Cardiac muscle cell (in vitro differentiated cells and primary cell): ENCODE results near the gene CHST12. TPM values are rescaled to one million over a fixed set of nuclear protein-coding genes. Genes with fewer than 3 reads are reported as not detected.

Experiments used
- DNase-seq, 2 donors: peaks; one replicate each; pipeline versions ENCODE4 v3.0.0 to v3.0.0-alpha.2; 2010 to 2017; ENCODE audit warnings: low read depth in 1 of 2, low spot score in 1 of 2
- H3K27ac ChIP-seq: fragments of 200-600 bp; sonication (generic); 2 replicates; pipeline ENCODE4 v1.5.1; 2016
- H3K27me3 ChIP-seq: fragments of 200-600 bp; sonication (generic); 2 replicates; pipeline ENCODE4 v1.6.0; 2016; ENCODE audit warnings: control low read depth
- H3K36me3 ChIP-seq: fragments of 200-600 bp; sonication (generic); 2 replicates; pipeline ENCODE4 v1.5.1; 2016; ENCODE audit warnings: control low read depth
- H3K4me1 ChIP-seq: fragments of 200-600 bp; sonication (generic); 2 replicates; pipeline ENCODE4 v1.8.1; 2017; ENCODE audit warnings: low read depth, mild to moderate bottlenecking, mixed run types
- H3K4me3 ChIP-seq: fragments of 200-600 bp; sonication (generic); 2 replicates; pipeline ENCODE4 v1.5.1; 2016; ENCODE audit warnings: mild to moderate bottlenecking
- H3K9me3 ChIP-seq: fragments of 200-600 bp; sonication (generic); 2 replicates; pipeline ENCODE4 v1.5.1; 2017; ENCODE audit warnings: low read depth, mild to moderate bottlenecking, control low read depth
- polyA plus RNA-seq: library from polyadenylated mRNA; unstranded; fragments of >200 nt; fragmentation: Nextera tagmentation; extraction: Ambion mirVana; gene quantifications from 2 replicates; pipeline ENCODE4 v1.2.1, GENCODE V29; 2016
- total RNA-seq: library from RNA; depleted of rRNA; stranded (reverse); fragments of >200 nt; gene quantifications from 2 replicates; pipeline ENCODE4 v1.2.3, GENCODE V29; 2016
- TF ChIP-seq, protein P1 (sequence below): IDR thresholded peaks from 2 replicates; pipeline ENCODE4 v1.5.1; 2012; ENCODE audit warnings: low read depth, mild to moderate bottlenecking, low read length

CHST12 gene
- total and polyA plus RNA-seq, 2 experiments from 2014 or later = 25.6 to 26.8 TPM

- no peak for DNase-seq
- Histone ChIP-seq H3K4me3 (no peak overlapping the region), H3K27ac (no peak overlapping the region), H3K27me3 (no peaks in the 10 kb centered on the region), H3K4me1 (no peaks in the 10 kb centered on the region), H3K9me3 (no peaks in the 10 kb centered on the region), H3K36me3 (no peaks in the 10 kb centered on the region)
- TF ChIP-seq, protein P1, sequence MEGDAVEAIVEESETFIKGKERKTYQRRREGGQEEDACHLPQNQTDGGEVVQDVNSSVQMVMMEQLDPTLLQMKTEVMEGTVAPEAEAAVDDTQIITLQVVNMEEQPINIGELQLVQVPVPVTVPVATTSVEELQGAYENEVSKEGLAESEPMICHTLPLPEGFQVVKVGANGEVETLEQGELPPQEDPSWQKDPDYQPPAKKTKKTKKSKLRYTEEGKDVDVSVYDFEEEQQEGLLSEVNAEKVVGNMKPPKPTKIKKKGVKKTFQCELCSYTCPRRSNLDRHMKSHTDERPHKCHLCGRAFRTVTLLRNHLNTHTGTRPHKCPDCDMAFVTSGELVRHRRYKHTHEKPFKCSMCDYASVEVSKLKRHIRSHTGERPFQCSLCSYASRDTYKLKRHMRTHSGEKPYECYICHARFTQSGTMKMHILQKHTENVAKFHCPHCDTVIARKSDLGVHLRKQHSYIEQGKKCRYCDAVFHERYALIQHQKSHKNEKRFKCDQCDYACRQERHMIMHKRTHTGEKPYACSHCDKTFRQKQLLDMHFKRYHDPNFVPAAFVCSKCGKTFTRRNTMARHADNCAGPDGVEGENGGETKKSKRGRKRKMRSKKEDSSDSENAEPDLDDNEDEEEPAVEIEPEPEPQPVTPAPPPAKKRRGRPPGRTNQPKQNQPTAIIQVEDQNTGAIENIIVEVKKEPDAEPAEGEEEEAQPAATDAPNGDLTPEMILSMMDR = no peak
Measured at GRCh38 chr7:2482725-2483451, 79.5 kb downstream of the CHST12 start.

DNA sequence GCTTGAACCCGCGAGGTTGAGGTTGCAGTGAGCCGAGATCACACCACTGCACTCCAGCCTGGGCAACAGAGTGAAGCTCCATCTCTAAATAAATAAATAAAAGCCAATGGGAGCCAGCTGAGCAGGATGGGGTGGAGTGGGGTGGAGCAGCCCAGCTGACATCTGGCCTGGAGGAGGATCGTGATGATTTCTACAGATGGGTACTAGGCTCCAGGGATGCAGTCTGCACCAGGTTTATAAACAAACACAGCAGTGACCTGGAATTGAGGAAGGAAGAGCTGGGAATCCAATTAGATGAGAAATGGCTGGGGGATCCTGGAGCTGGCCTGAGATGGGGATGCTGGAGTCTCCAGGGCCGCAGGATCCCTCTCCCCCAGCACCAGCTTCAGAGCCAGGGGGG lies 80.1 kb downstream of the CHST12 start:
- TF ChIP-seq, protein P1 = no peak
- H3K4me1 ChIP-seq = no peaks in the 10 kb centered on the region
- no peak overlapping the region for H3K4me3 ChIP-seq
- H3K27me3 ChIP-seq = no peaks in the 10 kb centered on the region
- no peak for DNase-seq
- H3K9me3 ChIP-seq = no peaks in the 10 kb centered on the region
- H3K36me3 ChIP-seq = no peaks in the 10 kb centered on the region
- H3K27ac ChIP-seq = no peak overlapping the region

GRCh38 chr7:2484868-2485267 lies 81.5 kb downstream of the CHST12 start:
- no peaks in the 10 kb centered on the region for H3K27me3 ChIP-seq

GRCh38 chr7:2487586-2488271 lies 84.3 kb downstream of the CHST12 start:
- no peak for DNase-seq
- H3K4me1 ChIP-seq = no peaks in the 10 kb centered on the region
- no peaks in the 10 kb centered on the region for H3K27me3 ChIP-seq
- no peak overlapping the region for H3K27ac ChIP-seq
- H3K36me3 ChIP-seq = no peaks in the 10 kb centered on the region
- no peaks in the 10 kb centered on the region for H3K9me3 ChIP-seq
- H3K4me3 ChIP-seq = no peak overlapping the region
- TF ChIP-seq, protein P1 = no peak

More at GRCh38 chr7:2484868-2485267, 81.5 kb downstream of the CHST12 start:
- TF ChIP-seq, protein P1 = no peak
- Histone ChIP-seq H3K27ac (no peak overlapping the region), H3K4me3 (no peak overlapping the region), H3K4me1 (no peaks in the 10 kb centered on the region), H3K9me3 (no peaks in the 10 kb centered on the region), H3K36me3 (no peaks in the 10 kb centered on the region)
- no peak for DNase-seq

DNA sequence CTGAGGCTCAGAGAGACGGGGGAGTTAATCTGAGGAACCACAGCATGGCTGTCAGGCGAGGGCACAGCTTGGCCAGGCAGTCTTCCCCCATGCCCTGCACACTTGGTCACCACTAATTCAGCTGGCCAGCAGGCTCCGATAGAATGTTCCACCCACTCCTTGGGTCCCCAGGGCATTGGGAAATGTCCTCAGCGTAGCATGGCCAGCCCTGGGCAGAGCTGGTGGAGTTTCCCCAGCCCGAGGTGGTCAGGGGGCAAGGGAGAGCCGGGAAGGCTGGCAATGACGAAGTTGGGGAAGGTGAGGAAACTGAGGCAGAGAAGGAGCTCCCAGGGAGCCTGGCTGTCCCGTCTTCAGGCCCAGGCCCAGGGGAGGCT lies 84.8 kb downstream of the CHST12 start:
- H3K27ac ChIP-seq = no peak overlapping the region
- no peaks in the 10 kb centered on the region for H3K4me1 ChIP-seq
- TF ChIP-seq, protein P1 = no peak

More for the DNA sequence above, 84.8 kb downstream of the CHST12 start:
- Histone ChIP-seq H3K36me3 (no peaks in the 10 kb centered on the region), H3K4me3 (no peak overlapping the region), H3K9me3 (no peaks in the 10 kb centered on the region), H3K27me3 (no peaks in the 10 kb centered on the region)
- peak in 1 of 2 donors; percentile 54 for DNase-seq
